HEK293T (cell line): Measurements from ENCODE around the gene IGFL3.

Source experiments
- CTCF ChIA-PET: fragments of 350-600 bp; formaldehyde crosslinking; extraction: SDS; loops from one replicate; lab custom pipeline; 2021; ENCODE audit warnings: antibody characterized with exemption, inconsistent platforms; lab: Yijun Ruan, JAX
- POLR2A ChIA-PET: fragments of 350-600 bp; formaldehyde crosslinking; extraction: SDS; loops from one replicate; lab custom pipeline; 2020; ENCODE audit warnings: antibody characterized with exemption, inconsistent platforms; lab: Yijun Ruan, JAX
- DNase-seq: peaks from one replicate; pipeline ENCODE4 v3.0.0; 2012; ENCODE audit warnings: mixed read lengths; ENCODE audit errors: extremely low spot score
- ARNT ChIP-seq: fragments of 450-650 bp; IDR thresholded peaks from 2 replicates; pipeline ENCODE4 v1.6.1; 2017; ENCODE audit warnings: mild to moderate bottlenecking
- BHLHE40 ChIP-seq: fragments of 450-650 bp; IDR thresholded peaks from 2 replicates; pipeline ENCODE4 v1.6.1; 2016; ENCODE audit warnings: mild to moderate bottlenecking, moderate library complexity, borderline replicate concordance
- CTBP1 ChIP-seq: fragments of 450-650 bp; IDR thresholded peaks from 2 replicates; pipeline ENCODE4 v1.6.1; 2016; ENCODE audit warnings: borderline replicate concordance
- ELF4 ChIP-seq: fragments of 450-650 bp; IDR thresholded peaks from 2 replicates; pipeline ENCODE4 v1.6.1; 2017; ENCODE audit warnings: antibody characterized with exemption
- FOXA1 ChIP-seq: fragments of 450-650 bp; IDR thresholded peaks from 2 replicates; pipeline ENCODE4 v1.6.1; 2016; ENCODE audit warnings: mild to moderate bottlenecking
- FOXK2 ChIP-seq: fragments of 450-650 bp; IDR thresholded peaks from 2 replicates; pipeline ENCODE4 v1.6.1; 2016; ENCODE audit warnings: mild to moderate bottlenecking
- FOXM1 ChIP-seq: fragments of 450-650 bp; IDR thresholded peaks from 2 replicates; pipeline ENCODE4 v1.6.1; 2017; ENCODE audit warnings: mild to moderate bottlenecking, borderline replicate concordance
- HDGF ChIP-seq: fragments of 450-650 bp; IDR thresholded peaks from 2 replicates; pipeline ENCODE4 v1.6.1; 2017; ENCODE audit warnings: antibody characterized with exemption, borderline replicate concordance
- L3MBTL2 ChIP-seq: fragments of 450-650 bp; conservative IDR thresholded peaks from 2 replicates; pipeline ENCODE4 v1.6.1; 2016; ENCODE audit warnings: mild to moderate bottlenecking
- LEF1 ChIP-seq: fragments of 450-650 bp; IDR thresholded peaks from 2 replicates; pipeline ENCODE4 v1.6.1; 2017; ENCODE audit warnings: mild to moderate bottlenecking, borderline replicate concordance
- NFRKB ChIP-seq: fragments of 450-650 bp; IDR thresholded peaks from 2 replicates; pipeline ENCODE4 v1.6.1; 2016; ENCODE audit warnings: mild to moderate bottlenecking, moderate library complexity
- PKNOX1 ChIP-seq: fragments of 450-650 bp; IDR thresholded peaks from 2 replicates; pipeline ENCODE4 v1.6.1; 2016
- SP1 ChIP-seq: fragments of 450-650 bp; IDR thresholded peaks from 2 replicates; pipeline ENCODE4 v1.6.1; 2017
- SUZ12 ChIP-seq: fragments of 450-650 bp; IDR thresholded peaks from 2 replicates; pipeline ENCODE4 v1.6.1; 2016; ENCODE audit warnings: mild to moderate bottlenecking
- TARDBP ChIP-seq: fragments of 450-650 bp; IDR thresholded peaks from 2 replicates; pipeline ENCODE4 v1.6.1; 2016
- ZNF384 ChIP-seq: fragments of 450-650 bp; IDR thresholded peaks from 2 replicates; pipeline ENCODE4 v1.6.1; 2016

IGFL3 gene

GRCh38 chr19:46115396-46116106, 8.9 kb downstream of the IGFL3 start:
- TF ChIP-seq FOXK2 (no peak), L3MBTL2 (no peak)
- no peak for DNase-seq
- ChIA-PET CTCF (no interaction called here), POLR2A (interaction anchor here (0.8 kb wide), 1 partner anchor 502 kb away, joined by 4 read pairs; no protein-coding TSS in a partner anchor)

- ChIA-PET CTCF (no interaction called here), POLR2A (no interaction called here)
- no peak for DNase-seq
- TF ChIP-seq CTBP1 (no peak), SP1 (no peak), FOXA1 (no peak), L3MBTL2 (no peak), FOXM1 (no peak), BHLHE40 (no peak), PKNOX1 (no peak), ELF4 (no peak), ARNT (no peak), ZNF384 (no peak), SUZ12 (no peak), FOXK2 (no peak)
These were observed 10.8 kb downstream of the IGFL3 start for GRCh38 chr19:46113726-46114125.

GRCh38 chr19:46112527-46112926, 12.0 kb downstream of the IGFL3 start:
- no peak for DNase-seq

GRCh38 chr19:46111376-46111775, 13.1 kb downstream of the IGFL3 start:
- CTCF ChIA-PET = no interaction called here
- no peak for DNase-seq
- TF ChIP-seq ELF4 = no peak
- no peak for TF ChIP-seq SUZ12
- no peak for TF ChIP-seq ZNF384
- no peak for TF ChIP-seq FOXM1
- no peak for TF ChIP-seq FOXK2
- no peak for TF ChIP-seq TARDBP
- TF ChIP-seq L3MBTL2 = no peak
- TF ChIP-seq SP1 = no peak
- no peak for TF ChIP-seq CTBP1
- no peak for TF ChIP-seq ARNT
- no peak for TF ChIP-seq FOXA1
- TF ChIP-seq LEF1 = no peak
- POLR2A ChIA-PET = no interaction called here

More at GRCh38 chr19:46112527-46112926, 12.0 kb downstream of the IGFL3 start:
- TF ChIP-seq SP1 (no peak), SUZ12 (no peak), PKNOX1 (no peak), ARNT (no peak), ZNF384 (no peak), FOXA1 (no peak), FOXM1 (no peak), NFRKB (no peak), CTBP1 (no peak), LEF1 (no peak), L3MBTL2 (no peak), HDGF (no peak), ELF4 (no peak), TARDBP (no peak), BHLHE40 (no peak), FOXK2 (no peak)
- CTCF ChIA-PET = no interaction called here
- POLR2A ChIA-PET = no interaction called here

GRCh38 chr19:46109876-46110275, 14.6 kb downstream of the IGFL3 start:
- POLR2A ChIA-PET = no interaction called here

More at GRCh38 chr19:46109876-46110275, 14.6 kb downstream of the IGFL3 start:
- TF ChIP-seq PKNOX1 (no peak), ELF4 (no peak), TARDBP (no peak), NFRKB (no peak), SP1 (no peak), FOXK2 (no peak), SUZ12 (no peak), ZNF384 (no peak), LEF1 (no peak), CTBP1 (no peak), FOXM1 (no peak), HDGF (no peak), BHLHE40 (no peak), FOXA1 (no peak), ARNT (no peak), L3MBTL2 (no peak)
- CTCF ChIA-PET = no interaction called here
- no peak for DNase-seq
